Right lobe of liver (tissue), 4 donors: Measurements from ENCODE around the gene HRAS.

Experiments used
- CTCF ChIP-seq, 4 donors: fragments of 200-600 bp in 3 of 4; fragments of 450-650 bp in 1 of 4; IDR thresholded peaks; one replicate each; pipeline versions ENCODE4 v1.5.1 to v1.8.0; 2016 to 2022; ENCODE audit warnings: antibody characterized with exemption in 4 of 4, mild to moderate bottlenecking in 2 of 4
- POLR2A ChIP-seq: fragments of 450-650 bp; IDR thresholded peaks from one replicate; pipeline ENCODE4 v1.6.1; 2017; ENCODE audit warnings: antibody characterized with exemption, mild to moderate bottlenecking
- donor health status: DM: no; HTN: no; CAD: no.
- donor health status: DM: no; HTN: no; CAD: no.
- donor health status: DM: no; HTN: yes; CAD: no.

- TF ChIP-seq CTCF (IDR thresholded peaks at IDR 0.05) (no peak), POLR2A (no peak)
Observed at GRCh38 chr11:512761-513595, 22.4 kb downstream of the HRAS start.
